OCI-LY3 (cell line): ENCODE measurements around the gene SEC14L1.

Source experiments
- H2AFZ ChIP-seq: fragments of 200-600, 300-600 bp; shearing (Covaris generic); 2 replicates; pipeline ENCODE4 v1.6.0; 2014; ENCODE audit warnings: antibody characterized with exemption, low read depth, low read length
- H3K27ac ChIP-seq: fragments of 200-600, 300-600 bp; sonication (generic); 2 replicates; pipeline ENCODE4 v1.5.1; 2014; ENCODE audit warnings: mild to moderate bottlenecking, low read length, moderate library complexity, mixed read lengths
- H3K27me3 ChIP-seq: fragments of 200-600, 300-600 bp; sonication (generic); 2 replicates; pipeline ENCODE4 v1.6.1; 2014; ENCODE audit warnings: low read depth, low read length, mixed read lengths
- H3K36me3 ChIP-seq: fragments of 200-600, 300-600 bp; sonication (generic); replicated peaks from 2 replicates; pipeline ENCODE3; 2014; ENCODE audit warnings: low read depth, low read length, mixed read lengths
- H3K4me1 ChIP-seq: fragments of 300-600, 200-600 bp; sonication (generic); 2 replicates; pipeline ENCODE4 v1.6.1; 2014; ENCODE audit warnings: low read length, mixed read lengths
- H3K4me2 ChIP-seq: fragments of 200-600, 300-600 bp; sonication (generic); 2 replicates; pipeline ENCODE4 v1.6.1; 2014; ENCODE audit warnings: low read length, mixed read lengths
- H3K4me3 ChIP-seq: fragments of 300-600, 200-600 bp; sonication (generic); 2 replicates; pipeline ENCODE4 v1.5.1; 2014; ENCODE audit warnings: antibody characterized with exemption, mild to moderate bottlenecking, low read length, moderate library complexity
- H3K79me2 ChIP-seq: fragments of 300-600, 200-600 bp; shearing (Covaris generic); 2 replicates; pipeline ENCODE4 v1.6.1; 2014; ENCODE audit warnings: mild to moderate bottlenecking, low read length, mixed read lengths
- H3K9ac ChIP-seq: fragments of 300-600, 200-600 bp; shearing (Covaris generic); 2 replicates; pipeline ENCODE4 v1.6.0; 2014; ENCODE audit warnings: mild to moderate bottlenecking, low read length, moderate library complexity
- H3K9me3 ChIP-seq: fragments of 200-600, 300-600 bp; shearing (Covaris generic); 2 replicates; pipeline ENCODE4 v1.6.1; 2014; ENCODE audit warnings: low read length, mixed read lengths; ENCODE audit not compliant: insufficient read depth
- H4K20me1 ChIP-seq: fragments of 200-600, 300-600 bp; sonication (generic); 2 replicates; pipeline ENCODE4 v1.6.1; 2016; ENCODE audit warnings: low read length, mixed read lengths; ENCODE audit not compliant: insufficient read depth
- EZH2phosphoT487 ChIP-seq: fragments of 200-600 bp; shearing (Covaris generic); IDR thresholded peaks from 2 replicates; pipeline ENCODE4 v1.6.1; 2018; ENCODE audit warnings: antibody characterized with exemption, mixed run types, low read depth
- TF ChIP-seq, protein P1 (sequence below): fragments of 200-600, 300-600 bp; sonication (generic); IDR thresholded peaks from 2 replicates; pipeline ENCODE4 v1.5.1; 2014; ENCODE audit warnings: antibody characterized with exemption, low read length, low read depth

Gene SEC14L1

DNA sequence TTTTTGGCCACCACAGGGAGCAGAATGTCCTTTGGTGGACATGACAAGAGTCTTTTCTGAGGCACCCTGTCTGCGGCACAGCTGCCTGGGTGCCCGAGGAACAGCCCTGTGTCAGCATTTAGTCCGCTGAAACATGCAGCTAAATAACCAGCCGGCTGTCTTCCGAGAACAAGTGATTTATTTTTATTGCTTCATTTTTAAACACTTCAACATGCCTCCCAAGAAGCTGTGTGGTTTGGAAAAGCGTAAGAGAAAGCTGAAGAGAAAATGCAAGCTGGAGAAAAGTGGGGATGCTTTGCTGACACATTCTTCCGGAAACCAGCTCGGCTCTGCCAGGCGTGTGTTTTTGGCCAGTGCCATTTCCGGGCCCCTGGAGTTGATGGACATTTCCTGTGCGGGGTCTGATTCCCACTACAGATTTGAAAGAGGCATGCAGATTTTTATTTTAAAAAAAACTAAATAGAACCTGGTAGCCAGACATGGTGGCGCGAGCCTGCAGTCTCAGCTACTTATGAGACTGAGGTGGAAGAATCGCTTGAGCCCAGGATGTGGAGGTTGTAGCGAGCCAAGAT, 94.7 kb downstream of the SEC14L1 start:
- no peaks in the 10 kb centered on the region for H3K27me3 ChIP-seq
- H3K4me3 ChIP-seq: no peak overlapping the region
- peaks cover 12% of the 10 kb centered on the region for H3K4me1 ChIP-seq
- no peak overlapping the region for H3K4me2 ChIP-seq
- H2AFZ ChIP-seq: no peak overlapping the region
- H4K20me1 ChIP-seq: no peaks in the 10 kb centered on the region
- H3K36me3 ChIP-seq: no peaks in the 10 kb centered on the region
- no peak overlapping the region for H3K27ac ChIP-seq
- TF ChIP-seq, protein P1, sequence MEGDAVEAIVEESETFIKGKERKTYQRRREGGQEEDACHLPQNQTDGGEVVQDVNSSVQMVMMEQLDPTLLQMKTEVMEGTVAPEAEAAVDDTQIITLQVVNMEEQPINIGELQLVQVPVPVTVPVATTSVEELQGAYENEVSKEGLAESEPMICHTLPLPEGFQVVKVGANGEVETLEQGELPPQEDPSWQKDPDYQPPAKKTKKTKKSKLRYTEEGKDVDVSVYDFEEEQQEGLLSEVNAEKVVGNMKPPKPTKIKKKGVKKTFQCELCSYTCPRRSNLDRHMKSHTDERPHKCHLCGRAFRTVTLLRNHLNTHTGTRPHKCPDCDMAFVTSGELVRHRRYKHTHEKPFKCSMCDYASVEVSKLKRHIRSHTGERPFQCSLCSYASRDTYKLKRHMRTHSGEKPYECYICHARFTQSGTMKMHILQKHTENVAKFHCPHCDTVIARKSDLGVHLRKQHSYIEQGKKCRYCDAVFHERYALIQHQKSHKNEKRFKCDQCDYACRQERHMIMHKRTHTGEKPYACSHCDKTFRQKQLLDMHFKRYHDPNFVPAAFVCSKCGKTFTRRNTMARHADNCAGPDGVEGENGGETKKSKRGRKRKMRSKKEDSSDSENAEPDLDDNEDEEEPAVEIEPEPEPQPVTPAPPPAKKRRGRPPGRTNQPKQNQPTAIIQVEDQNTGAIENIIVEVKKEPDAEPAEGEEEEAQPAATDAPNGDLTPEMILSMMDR: no peak
- TF ChIP-seq EZH2phosphoT487: no peak
- no peaks in the 10 kb centered on the region; the same call in 1 of the 2 replicates for H3K9me3 ChIP-seq
- H3K79me2 ChIP-seq: no peaks in the 10 kb centered on the region
- no peak overlapping the region for H3K9ac ChIP-seq

DNA sequence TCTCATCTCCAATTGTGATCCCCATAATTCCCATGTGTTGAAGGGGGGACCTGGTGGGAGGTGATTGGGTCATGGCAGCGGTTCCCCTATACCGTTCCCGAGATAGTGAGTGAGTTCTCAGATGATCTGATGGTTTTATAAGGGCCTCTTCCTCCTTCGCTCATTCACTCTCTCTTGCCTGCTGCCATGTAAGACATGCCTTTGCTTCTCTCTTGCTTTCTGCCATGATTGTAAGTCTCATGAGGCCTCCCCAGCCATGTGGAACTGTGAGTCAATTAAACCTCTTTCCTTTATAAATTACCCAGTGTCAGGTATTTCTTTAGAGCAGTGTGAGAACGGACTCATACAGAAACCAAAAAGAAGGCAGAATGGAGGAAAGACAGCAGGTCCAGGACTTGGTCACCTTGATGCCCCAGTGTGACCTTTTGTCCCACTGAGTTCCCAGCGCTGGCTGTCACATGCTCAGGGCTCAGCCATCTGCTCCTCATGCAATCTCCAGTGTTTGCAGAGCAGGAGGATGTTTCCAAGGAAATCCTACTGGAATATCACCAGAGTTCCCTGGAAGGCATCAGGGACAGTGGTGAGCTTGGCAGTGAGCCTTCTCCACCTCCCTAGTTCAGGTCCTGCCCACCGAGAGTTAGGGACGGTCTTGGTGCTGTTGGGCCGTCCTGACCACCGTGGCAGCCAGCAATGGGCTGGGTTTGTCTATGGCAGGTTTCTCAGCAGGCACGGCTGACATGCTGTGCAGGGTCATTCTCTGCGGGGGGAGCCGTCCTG, 96.7 kb downstream of the SEC14L1 start:
- Histone ChIP-seq H4K20me1 (no peaks in the 10 kb centered on the region), H2AFZ (no peak overlapping the region), H3K36me3 (no peaks in the 10 kb centered on the region), H3K4me3 (no peak overlapping the region), H3K9ac (no peak overlapping the region), H3K4me1 (peaks cover 12% of the 10 kb centered on the region), H3K9me3 (no peaks in the 10 kb centered on the region; the same call in 1 of the 2 replicates), H3K79me2 (no peaks in the 10 kb centered on the region), H3K27me3 (no peaks in the 10 kb centered on the region), H3K4me2 (no peak overlapping the region), H3K27ac (no peak overlapping the region)
- no peak for TF ChIP-seq EZH2phosphoT487
- TF ChIP-seq, protein P1: no peak

DNA sequence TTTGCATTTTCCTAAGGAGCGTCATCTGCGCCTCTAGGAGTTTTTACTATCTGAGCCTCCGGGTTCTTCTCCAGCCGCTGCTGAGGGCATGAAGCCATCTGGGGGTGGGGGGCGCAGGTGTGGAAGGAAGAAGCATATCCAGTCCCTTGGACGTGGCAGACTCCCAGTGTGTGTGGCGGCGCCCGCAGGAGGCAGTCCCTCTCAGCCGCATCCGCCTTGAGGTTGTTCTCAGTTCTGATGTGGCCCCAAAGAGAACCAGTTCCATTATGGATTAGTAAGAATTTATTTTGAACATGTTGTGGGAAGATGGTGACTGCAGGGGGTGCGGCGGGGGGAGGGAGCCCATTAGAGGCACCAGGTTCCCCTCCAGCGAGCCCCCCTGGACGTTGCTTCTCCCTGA, 100.2 kb downstream of the SEC14L1 start:
- H3K27me3 ChIP-seq: 0 out of 2 replicates have a peak, but pooled peaks cover 3% of the 10 kb centered on the region
- no peaks in the 10 kb centered on the region for H3K9me3 ChIP-seq
- no peak for TF ChIP-seq EZH2phosphoT487
- TF ChIP-seq, protein P1: no peak
- no peak overlapping the region for H3K9ac ChIP-seq
- no peak overlapping the region for H3K4me3 ChIP-seq
- H3K4me2 ChIP-seq: no peak overlapping the region
- H3K4me1 ChIP-seq: no peaks in the 10 kb centered on the region
- no peak overlapping the region for H3K27ac ChIP-seq
- H2AFZ ChIP-seq: no peak overlapping the region
- no peaks in the 10 kb centered on the region for H3K36me3 ChIP-seq
- H3K79me2 ChIP-seq: no peaks in the 10 kb centered on the region
- H4K20me1 ChIP-seq: no peaks in the 10 kb centered on the region

DNA sequence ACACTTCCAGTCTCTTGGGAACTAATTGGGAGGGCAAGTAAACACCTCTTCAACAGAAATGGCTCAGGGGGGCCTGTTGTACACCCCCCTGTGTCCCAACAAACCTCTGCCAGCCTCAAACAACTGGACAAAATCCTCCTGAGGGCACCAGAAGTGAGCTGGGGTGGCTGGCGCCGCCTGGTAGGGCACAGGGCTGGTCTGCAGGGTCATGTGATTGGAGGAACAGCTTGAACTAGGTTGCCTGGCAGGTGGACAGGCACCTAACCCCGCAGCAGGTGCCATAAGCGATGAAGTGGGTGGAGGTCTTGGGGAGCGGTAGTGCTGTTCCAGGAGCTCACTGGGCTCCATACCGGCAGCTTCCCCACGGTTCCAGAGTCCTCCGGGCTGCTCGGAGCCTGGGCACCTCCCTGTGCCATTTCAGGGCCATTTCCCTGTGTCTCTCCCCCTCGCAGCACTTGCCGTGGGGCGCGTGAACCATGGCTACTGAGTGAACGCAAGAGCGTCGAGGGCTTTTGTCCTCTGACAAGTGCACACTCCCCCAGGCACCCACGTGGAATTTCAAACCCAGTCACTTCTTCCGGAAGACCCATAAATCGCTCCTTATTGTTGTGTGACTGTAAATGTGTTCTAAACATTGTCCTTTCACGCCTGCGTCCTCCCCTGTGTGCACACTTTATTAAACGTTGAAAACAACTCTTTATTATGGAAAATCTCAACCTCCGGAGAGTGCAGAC, 101.5 kb downstream of the SEC14L1 start:
- H3K9me3 ChIP-seq: no peaks in the 10 kb centered on the region
- no peak overlapping the region for H3K4me3 ChIP-seq
- no peak overlapping the region for H3K27ac ChIP-seq
- H3K27me3 ChIP-seq: 0 out of 2 replicates have a peak, but pooled peaks cover 3% of the 10 kb centered on the region
- no peaks in the 10 kb centered on the region for H3K4me1 ChIP-seq
- no peak for TF ChIP-seq EZH2phosphoT487
- TF ChIP-seq, protein P1: no peak
- no peak overlapping the region for H2AFZ ChIP-seq
- no peak overlapping the region for H3K4me2 ChIP-seq
- no peaks in the 10 kb centered on the region for H4K20me1 ChIP-seq
- H3K79me2 ChIP-seq: no peaks in the 10 kb centered on the region
- no peak overlapping the region for H3K9ac ChIP-seq
- H3K36me3 ChIP-seq: no peaks in the 10 kb centered on the region
